H1 (cell line): ENCODE data around the gene OSBPL2. TPM values are rescaled to one million over a fixed set of nuclear protein-coding genes. Genes with fewer than 3 reads are reported as not detected.

Source experiments
- ASH2L ChIP-seq: fragments of 200-600, 300-600 bp; sonication (generic); IDR thresholded peaks from one replicate; pipeline ENCODE4 v1.7.1; 2017; ENCODE audit warnings: low read length
- HDAC2 ChIP-seq, 2 experiments: fragments of 300-600 bp in 1 of 2; sonication (generic) in 1 of 2; IDR thresholded peaks; 2 replicates each; pipeline ENCODE4 v1.6.1; 2011 to 2012; ENCODE audit warnings: low read depth in 2 of 2, low read length in 2 of 2, mild to moderate bottlenecking in 2 of 2, moderate library complexity in 2 of 2, borderline replicate concordance in 1 of 2, inconsistent platforms in 1 of 2
- HDAC6 ChIP-seq: IDR thresholded peaks from one replicate; pipeline ENCODE4 v1.7.1; 2012; ENCODE audit warnings: low read depth, mild to moderate bottlenecking, inconsistent platforms, low read length, moderate library complexity
- JUN ChIP-seq: IDR thresholded peaks from 2 replicates; pipeline ENCODE4 v1.6.1; 2011; ENCODE audit warnings: low read depth, mild to moderate bottlenecking, improper control_type of control experiment, low read length
- KDM4A ChIP-seq: IDR thresholded peaks from one replicate; pipeline ENCODE4 v1.7.1; 2012; ENCODE audit warnings: low read depth, mild to moderate bottlenecking, moderate library complexity, low read length, inconsistent platforms; ENCODE audit not compliant: severe bottlenecking
- KDM5A ChIP-seq: fragments of 200-600 bp; IDR thresholded peaks from 2 replicates; pipeline ENCODE4 v1.7.1; 2012; ENCODE audit warnings: mild to moderate bottlenecking, low read length, inconsistent platforms, mixed read lengths
- MAFK ChIP-seq: IDR thresholded peaks from 2 replicates; pipeline ENCODE4 v1.6.1; 2012; ENCODE audit warnings: low read depth, mild to moderate bottlenecking, improper control_type of control experiment, low read length
- POLR2A ChIP-seq, 2 experiments: IDR thresholded peaks; 1 replicate in 1 of 2; 2 replicates in 1 of 2; pipeline ENCODE4 v1.6.1; 2011; ENCODE audit warnings: low read depth in 2 of 2, low read length in 2 of 2, mild to moderate bottlenecking in 2 of 2; ENCODE audit errors: control extremely low read depth in 1 of 2
- TAF1 ChIP-seq: IDR thresholded peaks from 2 replicates; pipeline ENCODE4 v1.6.1; 2011; ENCODE audit warnings: mild to moderate bottlenecking, low read depth, low read length
- polyA plus RNA-seq, 7 experiments: library from polyadenylated mRNA; depleted of rRNA in 3 of 7; stranded (reverse) in 5 of 7; unstranded in 2 of 7; fragments of >200 nt in 5 of 7; fragments of 200-250 nt in 2 of 7; gene quantifications; 1 replicate in 5 of 7; 2 replicates in 1 of 7; 4 replicates in 1 of 7; pipeline versions ENCODE4 v1.2.1 to v1.2.3, GENCODE V29; 2011 to 2013; ENCODE audit warnings: missing spikeins in 2 of 7, mixed read lengths in 2 of 7
- total RNA-seq: library from RNA; stranded (reverse); fragmentation: NEBNext Ultra II Directional; extraction: Animal tissue kit (Norgen Biotek cat#: 25700); gene quantifications from 2 replicates; pipeline ENCODE4 v1.2.1, GENCODE V29; 2021

Gene OSBPL2
- total and polyA plus RNA-seq, 2 of the 8 experiments (the other 6 are each of a cell fraction or from before 2014, with no cell fraction given) = 11.7 to 42.4 TPM

- TF ChIP-seq KDM5A = no peak
- TF ChIP-seq HDAC6 = no peak
- no peak for TF ChIP-seq HDAC2 (IDR thresholded peaks at IDR 0.05; ENCODE audit: borderline replicate concordance in 1 of 2, low read depth in 2 of 2, low read length in 2 of 2)
- no peak for TF ChIP-seq MAFK
- TF ChIP-seq ASH2L = no peak
- no peak for TF ChIP-seq KDM4A
- TF ChIP-seq TAF1 = no peak
- TF ChIP-seq JUN = no peak
- no peak for TF ChIP-seq POLR2A (IDR thresholded peaks at IDR 0.05; ENCODE audit: control extremely low read depth in 1 of 2, low read depth in 2 of 2, low read length in 2 of 2)
These were observed 13.3 kb upstream of the OSBPL2 start (continued) for GRCh38 chr20:62225026-62225425.
